ENCODE results near the gene KCNH2.

DNA sequence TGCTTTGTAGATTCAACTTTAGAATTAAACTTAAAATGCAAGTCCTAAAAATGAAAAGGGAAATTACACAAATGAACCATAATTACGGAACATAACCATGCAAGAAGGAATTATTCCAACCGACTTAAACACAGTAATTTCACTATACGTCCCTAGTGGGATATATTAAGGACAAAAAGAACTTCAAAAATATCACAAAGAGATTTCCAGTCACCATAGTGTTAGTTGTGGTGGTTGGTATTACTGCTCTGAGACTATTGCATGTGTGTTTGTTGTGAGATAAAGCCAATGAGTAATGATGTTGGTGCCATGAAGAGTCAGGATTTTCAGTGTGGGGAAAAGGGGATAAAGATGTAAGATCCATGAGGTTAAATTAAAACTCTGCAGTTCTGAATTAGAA lies 49.6 kb downstream of the KCNH2 start:
- TF ChIP-seq, protein P1, sequence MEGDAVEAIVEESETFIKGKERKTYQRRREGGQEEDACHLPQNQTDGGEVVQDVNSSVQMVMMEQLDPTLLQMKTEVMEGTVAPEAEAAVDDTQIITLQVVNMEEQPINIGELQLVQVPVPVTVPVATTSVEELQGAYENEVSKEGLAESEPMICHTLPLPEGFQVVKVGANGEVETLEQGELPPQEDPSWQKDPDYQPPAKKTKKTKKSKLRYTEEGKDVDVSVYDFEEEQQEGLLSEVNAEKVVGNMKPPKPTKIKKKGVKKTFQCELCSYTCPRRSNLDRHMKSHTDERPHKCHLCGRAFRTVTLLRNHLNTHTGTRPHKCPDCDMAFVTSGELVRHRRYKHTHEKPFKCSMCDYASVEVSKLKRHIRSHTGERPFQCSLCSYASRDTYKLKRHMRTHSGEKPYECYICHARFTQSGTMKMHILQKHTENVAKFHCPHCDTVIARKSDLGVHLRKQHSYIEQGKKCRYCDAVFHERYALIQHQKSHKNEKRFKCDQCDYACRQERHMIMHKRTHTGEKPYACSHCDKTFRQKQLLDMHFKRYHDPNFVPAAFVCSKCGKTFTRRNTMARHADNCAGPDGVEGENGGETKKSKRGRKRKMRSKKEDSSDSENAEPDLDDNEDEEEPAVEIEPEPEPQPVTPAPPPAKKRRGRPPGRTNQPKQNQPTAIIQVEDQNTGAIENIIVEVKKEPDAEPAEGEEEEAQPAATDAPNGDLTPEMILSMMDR (IDR thresholded peaks at IDR 0.05; ENCODE audit: low read depth, low read length, missing input control) = no peak
- TF ChIP-seq, protein P2, sequence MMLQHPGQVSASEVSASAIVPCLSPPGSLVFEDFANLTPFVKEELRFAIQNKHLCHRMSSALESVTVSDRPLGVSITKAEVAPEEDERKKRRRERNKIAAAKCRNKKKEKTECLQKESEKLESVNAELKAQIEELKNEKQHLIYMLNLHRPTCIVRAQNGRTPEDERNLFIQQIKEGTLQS (IDR thresholded peaks at IDR 0.05) = no peak
- TF ChIP-seq, protein P3, sequence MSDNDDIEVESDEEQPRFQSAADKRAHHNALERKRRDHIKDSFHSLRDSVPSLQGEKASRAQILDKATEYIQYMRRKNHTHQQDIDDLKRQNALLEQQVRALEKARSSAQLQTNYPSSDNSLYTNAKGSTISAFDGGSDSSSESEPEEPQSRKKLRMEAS (IDR thresholded peaks at IDR 0.05) = no peak
- TF ChIP-seq, protein P4, sequence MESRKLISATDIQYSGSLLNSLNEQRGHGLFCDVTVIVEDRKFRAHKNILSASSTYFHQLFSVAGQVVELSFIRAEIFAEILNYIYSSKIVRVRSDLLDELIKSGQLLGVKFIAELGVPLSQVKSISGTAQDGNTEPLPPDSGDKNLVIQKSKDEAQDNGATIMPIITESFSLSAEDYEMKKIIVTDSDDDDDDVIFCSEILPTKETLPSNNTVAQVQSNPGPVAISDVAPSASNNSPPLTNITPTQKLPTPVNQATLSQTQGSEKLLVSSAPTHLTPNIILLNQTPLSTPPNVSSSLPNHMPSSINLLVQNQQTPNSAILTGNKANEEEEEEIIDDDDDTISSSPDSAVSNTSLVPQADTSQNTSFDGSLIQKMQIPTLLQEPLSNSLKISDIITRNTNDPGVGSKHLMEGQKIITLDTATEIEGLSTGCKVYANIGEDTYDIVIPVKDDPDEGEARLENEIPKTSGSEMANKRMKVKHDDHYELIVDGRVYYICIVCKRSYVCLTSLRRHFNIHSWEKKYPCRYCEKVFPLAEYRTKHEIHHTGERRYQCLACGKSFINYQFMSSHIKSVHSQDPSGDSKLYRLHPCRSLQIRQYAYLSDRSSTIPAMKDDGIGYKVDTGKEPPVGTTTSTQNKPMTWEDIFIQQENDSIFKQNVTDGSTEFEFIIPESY (IDR thresholded peaks at IDR 0.05) = no peak
- TF ChIP-seq, protein P5, sequence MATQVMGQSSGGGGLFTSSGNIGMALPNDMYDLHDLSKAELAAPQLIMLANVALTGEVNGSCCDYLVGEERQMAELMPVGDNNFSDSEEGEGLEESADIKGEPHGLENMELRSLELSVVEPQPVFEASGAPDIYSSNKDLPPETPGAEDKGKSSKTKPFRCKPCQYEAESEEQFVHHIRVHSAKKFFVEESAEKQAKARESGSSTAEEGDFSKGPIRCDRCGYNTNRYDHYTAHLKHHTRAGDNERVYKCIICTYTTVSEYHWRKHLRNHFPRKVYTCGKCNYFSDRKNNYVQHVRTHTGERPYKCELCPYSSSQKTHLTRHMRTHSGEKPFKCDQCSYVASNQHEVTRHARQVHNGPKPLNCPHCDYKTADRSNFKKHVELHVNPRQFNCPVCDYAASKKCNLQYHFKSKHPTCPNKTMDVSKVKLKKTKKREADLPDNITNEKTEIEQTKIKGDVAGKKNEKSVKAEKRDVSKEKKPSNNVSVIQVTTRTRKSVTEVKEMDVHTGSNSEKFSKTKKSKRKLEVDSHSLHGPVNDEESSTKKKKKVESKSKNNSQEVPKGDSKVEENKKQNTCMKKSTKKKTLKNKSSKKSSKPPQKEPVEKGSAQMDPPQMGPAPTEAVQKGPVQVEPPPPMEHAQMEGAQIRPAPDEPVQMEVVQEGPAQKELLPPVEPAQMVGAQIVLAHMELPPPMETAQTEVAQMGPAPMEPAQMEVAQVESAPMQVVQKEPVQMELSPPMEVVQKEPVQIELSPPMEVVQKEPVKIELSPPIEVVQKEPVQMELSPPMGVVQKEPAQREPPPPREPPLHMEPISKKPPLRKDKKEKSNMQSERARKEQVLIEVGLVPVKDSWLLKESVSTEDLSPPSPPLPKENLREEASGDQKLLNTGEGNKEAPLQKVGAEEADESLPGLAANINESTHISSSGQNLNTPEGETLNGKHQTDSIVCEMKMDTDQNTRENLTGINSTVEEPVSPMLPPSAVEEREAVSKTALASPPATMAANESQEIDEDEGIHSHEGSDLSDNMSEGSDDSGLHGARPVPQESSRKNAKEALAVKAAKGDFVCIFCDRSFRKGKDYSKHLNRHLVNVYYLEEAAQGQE (IDR thresholded peaks at IDR 0.05) = no peak
- no peak for TF ChIP-seq GABPA (IDR thresholded peaks at IDR 0.05 in 1 of 2, conservative IDR thresholded peaks at IDR 0.05 in 1 of 2)
- no peak for TF ChIP-seq EGR1 (IDR thresholded peaks at IDR 0.05; ENCODE audit: low read depth in 2 of 2)
- TF ChIP-seq TAF1 (conservative IDR thresholded peaks at IDR 0.05) = no peak
- TF ChIP-seq YY1 (IDR thresholded peaks at IDR 0.05) = no peak
- no peak for TF ChIP-seq RAD21 (IDR thresholded peaks at IDR 0.05)
- TF ChIP-seq SP1 (IDR thresholded peaks at IDR 0.05) = no peak
- no peak for TF ChIP-seq JUND (IDR thresholded peaks at IDR 0.05)
